CD4-positive, alpha-beta memory T cell (primary cell): Measurements from ENCODE around the gene HSD17B1. TPM values are rescaled to one million over a fixed set of nuclear protein-coding genes. Genes with fewer than 3 reads are reported as not detected.

Source experiments
- CTCF ChIA-PET: fragments of 350-600 bp; sonication (Branson Sonifier 250); formaldehyde crosslinking; loops from one replicate; lab custom pipeline; 2021; ENCODE audit warnings: inconsistent platforms; ENCODE audit not compliant: partially characterized antibody; lab: Charles Lee
- POLR2A ChIA-PET: fragments of 350-600 bp; sonication (Branson Sonifier 250); formaldehyde crosslinking; loops from one replicate; lab custom pipeline; 2021; ENCODE audit not compliant: partially characterized antibody; lab: Charles Lee
- DNase-seq, 5 donors: peaks; one replicate each; pipeline versions ENCODE4 v3.0.0 to v3.0.0-alpha.2; 2020 to 2022; ENCODE audit warnings: mixed read lengths in 1 of 5
- H3K27ac ChIP-seq: one replicate; pipeline ENCODE4 v1.7.0; 2013; ENCODE audit warnings: low read depth, low read length
- H3K27me3 ChIP-seq: 2 replicates; pipeline ENCODE4 v1.7.0; 2013; ENCODE audit warnings: mild to moderate bottlenecking, low read length, moderate library complexity; ENCODE audit not compliant: insufficient read depth
- H3K36me3 ChIP-seq: 2 replicates; pipeline ENCODE4 v1.7.0; 2013; ENCODE audit warnings: mild to moderate bottlenecking, low read length, moderate library complexity; ENCODE audit not compliant: insufficient read depth
- H3K4me1 ChIP-seq: 2 replicates; pipeline ENCODE4 v1.7.0; 2013; ENCODE audit warnings: mild to moderate bottlenecking, low read length, moderate library complexity; ENCODE audit not compliant: insufficient read depth
- H3K4me3 ChIP-seq, 2 donors: one replicate each; pipeline ENCODE4 v1.7.0; 2013; ENCODE audit warnings: low read length in 2 of 2, mild to moderate bottlenecking in 1 of 2
- H3K9me3 ChIP-seq, 2 donors: one replicate each; pipeline ENCODE4 v1.7.0; 2013; ENCODE audit warnings: low read length in 2 of 2, control low read depth in 1 of 2; ENCODE audit not compliant: control insufficient read depth in 1 of 2
- H3K27ac Mint-ChIP-seq, 7 donors: one replicate each; pipeline ENCODE4 v1.8.0; 2020 to 2021; ENCODE audit warnings: mixed read lengths in 7 of 7, mild to moderate bottlenecking in 6 of 7, inconsistent platforms in 3 of 7, moderate library complexity in 3 of 7
- H3K27me3 Mint-ChIP-seq, 2 donors: one replicate each; pipeline ENCODE4 v1.8.0; 2020 to 2021; ENCODE audit warnings: mixed read lengths in 2 of 2
- H3K36me3 Mint-ChIP-seq, 2 donors: one replicate each; pipeline ENCODE4 v1.8.0; 2020 to 2021; ENCODE audit warnings: mixed read lengths in 2 of 2, inconsistent platforms in 1 of 2, mild to moderate bottlenecking in 1 of 2
- H3K4me1 Mint-ChIP-seq, 4 donors: one replicate each; pipeline ENCODE4 v1.8.0; 2020 to 2021; ENCODE audit warnings: mixed read lengths in 4 of 4, mild to moderate bottlenecking in 1 of 4
- H3K4me3 Mint-ChIP-seq, 8 donors: one replicate each; pipeline ENCODE4 v1.8.0; 2020 to 2021; ENCODE audit warnings: mixed read lengths in 8 of 8, mild to moderate bottlenecking in 7 of 8, moderate library complexity in 6 of 8, inconsistent platforms in 3 of 8
- H3K9me3 Mint-ChIP-seq, 8 donors: one replicate each; pipeline ENCODE4 v1.8.0; 2020 to 2021; ENCODE audit warnings: mixed read lengths in 8 of 8, mild to moderate bottlenecking in 5 of 8, inconsistent platforms in 3 of 8, moderate library complexity in 1 of 8
- intact Hi-C: fragments of 100-400 bp; cut with micrococcal nuclease; formaldehyde crosslinking; loops from one replicate; pipeline ENCODE4 v1.15.1; 2023
- microRNA-seq: library from miRNA; unstranded; fragments of <30 nt; microRNA quantifications from one replicate; pipeline ENCODE4 v1.2.0, GENCODE V29; 2021; ENCODE audit warnings: borderline replicate concordance, borderline number of aligned reads, borderline microRNAs expressed, mixed read lengths
- polyA plus RNA-seq, 2 donors: library from polyadenylated mRNA; unstranded; fragments of 300-500 nt; fragmentation: Illumina TruSeq; gene quantifications; one replicate each; pipeline ENCODE4 v1.2.3, GENCODE V29; 2021
- total RNA-seq, 2 experiments: library from RNA; stranded (reverse); gene quantifications; one replicate each; pipeline ENCODE4 v1.2.3, GENCODE V29; 2021

Gene HSD17B1
- total and polyA plus RNA-seq, 4 experiments from 2014 or later = 0.07 to 1.2 (median 1.0) TPM

DNA sequence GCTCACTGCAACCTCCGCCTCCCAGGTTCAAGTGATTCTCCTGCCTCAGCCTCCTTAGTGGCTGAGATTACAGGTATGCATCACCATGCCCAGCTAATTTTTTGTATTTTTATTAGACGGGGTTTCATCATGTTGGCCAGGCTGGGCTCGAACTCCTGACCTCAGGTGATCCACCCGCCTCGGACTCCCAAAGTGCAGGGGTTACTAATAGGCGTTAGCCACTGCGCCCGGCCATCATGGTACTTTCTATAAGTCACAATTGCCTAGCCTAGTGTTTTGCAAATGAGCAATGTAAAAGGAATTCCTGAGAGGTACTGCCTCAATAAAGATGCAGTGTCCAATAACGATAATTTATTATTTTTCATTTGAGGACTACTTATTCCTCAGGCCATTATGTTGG, 38.7 kb downstream of the HSD17B1 start:
- CTCF ChIA-PET = interaction anchor here (0.9 to 2.0 kb wide), 2 partner anchors 9 to 13 kb away, joined by 4 to 7 read pairs; no protein-coding TSS in a partner anchor
- no peak overlapping the region for H3K4me3 ChIP-seq
- no peaks in the 10 kb centered on the region for H3K9me3 ChIP-seq
- peaks cover 49% of the 10 kb centered on the region for H3K36me3 ChIP-seq
- Mint-ChIP-seq H3K27me3 (no peaks in the 10 kb centered on the region), H3K4me3 (no peak overlapping the region), H3K36me3 (peaks cover 26 to 61% of the 10 kb centered on the region in 2 donors), H3K27ac (no peak overlapping the region), H3K4me1 (peaks cover 3 to 12% (median 7%) of the 10 kb centered on the region in 4 donors), H3K9me3 (no peaks in the 10 kb centered on the region)
- no peak overlapping the region for H3K27ac ChIP-seq
- POLR2A ChIA-PET = interaction anchor here (1.5 to 2.3 kb wide), 2 partner anchors 14 to 17 kb away, joined by 6 to 11 read pairs; partner anchors contain the start of gene PSMC3IP
- no peaks in the 10 kb centered on the region for H3K4me1 ChIP-seq
- no peaks in the 10 kb centered on the region for H3K27me3 ChIP-seq
- intact Hi-C loops = no loop called here
- DNase-seq = no peak

DNA sequence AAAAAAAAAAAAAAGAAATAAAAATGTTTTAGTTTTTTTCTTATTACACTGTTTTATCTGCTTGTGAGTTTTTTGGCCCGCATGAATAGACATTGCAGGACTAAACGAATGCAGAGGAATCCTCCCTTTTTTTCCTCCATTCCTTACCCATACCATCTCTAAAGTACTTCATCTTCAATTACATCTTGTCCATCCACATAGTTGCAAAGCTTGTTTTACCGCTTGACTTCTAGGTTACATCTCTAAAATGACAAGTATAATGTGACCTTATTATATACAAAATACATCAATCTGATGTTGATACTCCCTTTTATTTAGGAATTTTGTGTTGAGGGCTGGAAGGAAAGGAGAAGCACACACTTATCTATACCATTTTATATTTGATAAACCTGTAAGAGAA, 43.7 kb downstream of the HSD17B1 start:
- H3K36me3 Mint-ChIP-seq = peaks cover 14 to 40% of the 10 kb centered on the region in 2 donors
- intact Hi-C loops = no loop called here
- H3K4me3 Mint-ChIP-seq = no peak overlapping the region
- no peak for DNase-seq
- Histone ChIP-seq H3K9me3 (no peaks in the 10 kb centered on the region), H3K4me1 (peaks cover 12% of the 10 kb centered on the region), H3K4me3 (no peak overlapping the region), H3K36me3 (peaks cover 7% of the 10 kb centered on the region), H3K27ac (no peak overlapping the region), H3K27me3 (no peaks in the 10 kb centered on the region)
- H3K9me3 Mint-ChIP-seq = no peaks in the 10 kb centered on the region
- CTCF ChIA-PET = no interaction called here
- H3K27ac Mint-ChIP-seq = peak overlapping the region in 3 of 7 donors; percentile 17 to 73 (median 26)
- H3K4me1 Mint-ChIP-seq = peaks cover 15 to 31% (median 22%) of the 10 kb centered on the region in 4 donors
- no peaks in the 10 kb centered on the region for H3K27me3 Mint-ChIP-seq
- POLR2A ChIA-PET = interaction anchor here (3.9 kb wide), 1 partner anchor 12 kb away, joined by 20 read pairs; the partner anchor contains the start of genes RETREG3 and TUBG1

DNA sequence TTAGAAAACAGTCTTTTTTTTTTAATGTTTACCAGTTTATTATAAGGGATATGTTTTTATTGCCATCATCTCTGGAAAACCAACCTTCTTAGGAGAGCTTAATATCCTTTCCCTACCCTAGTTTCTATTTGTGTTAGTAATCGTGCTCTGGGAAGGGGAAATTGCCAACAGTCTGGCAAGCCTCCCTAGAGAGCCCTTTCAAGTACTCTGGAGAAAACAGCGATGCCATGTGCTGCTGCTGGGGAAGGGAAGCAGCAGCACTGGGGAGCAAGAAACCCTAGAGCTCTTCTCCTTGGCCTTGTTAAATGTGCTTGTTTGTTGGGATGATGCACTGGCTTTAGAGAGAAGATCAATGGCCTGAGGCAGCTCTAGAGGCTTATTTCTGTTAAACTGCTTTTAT, 46.2 kb downstream of the HSD17B1 start:
- ChIA-PET POLR2A (interaction anchor here (0.8 to 3.9 kb wide), 2 partner anchors 10 to 11 kb away, joined by 4 to 20 read pairs; partner anchors contain the start of genes RETREG3 and TUBG1), CTCF (interaction anchor here (1.1 to 2.7 kb wide), 4 partner anchors 9 to 193 kb away, joined by 3 to 14 read pairs (median 3); partner anchors contain the start of gene PSMC3IP)
- H3K4me3 Mint-ChIP-seq = peak overlapping the region in 3 of 8 donors; percentile 4 to 39 (median 6)
- H3K36me3 ChIP-seq = peaks cover 4% of the 10 kb centered on the region
- H3K27me3 ChIP-seq = no peaks in the 10 kb centered on the region
- H3K27me3 Mint-ChIP-seq = no peaks in the 10 kb centered on the region
- H3K27ac ChIP-seq = no peak overlapping the region
- H3K4me3 ChIP-seq = no peak overlapping the region
- peaks cover 20 to 35% of the 10 kb centered on the region in 2 donors for H3K36me3 Mint-ChIP-seq
- intact Hi-C loops = no loop called here
- H3K4me1 ChIP-seq = peaks cover 19% of the 10 kb centered on the region
- peaks cover 17 to 48% (median 31%) of the 10 kb centered on the region in 4 donors for H3K4me1 Mint-ChIP-seq
- no peaks in the 10 kb centered on the region for H3K9me3 ChIP-seq
- no peak for DNase-seq
- no peaks in the 10 kb centered on the region for H3K9me3 Mint-ChIP-seq
- H3K27ac Mint-ChIP-seq = peak overlapping the region in 4 of 7 donors; percentile 52 to 77 (median 66)

DNA sequence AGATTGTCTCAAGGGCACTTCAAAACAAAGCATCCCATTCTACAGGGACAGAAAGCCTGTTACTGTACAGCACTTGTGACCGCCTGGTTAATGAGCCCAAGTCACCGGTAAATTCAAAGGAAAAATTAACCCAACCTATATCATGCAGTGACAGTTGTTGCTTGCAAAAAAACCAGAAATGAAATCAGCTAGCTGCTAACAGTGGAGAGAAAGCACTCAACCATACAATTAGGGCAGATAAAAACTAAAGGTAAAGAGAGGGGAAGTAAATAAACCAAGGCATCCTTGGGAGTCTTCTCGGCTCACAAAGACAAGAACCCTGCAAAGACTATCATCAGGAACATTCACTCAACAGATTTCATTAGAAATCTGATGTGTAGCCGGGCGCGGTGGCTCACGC, 50.6 kb downstream of the HSD17B1 start:
- no peaks in the 10 kb centered on the region for H3K27me3 ChIP-seq
- H3K4me3 ChIP-seq = no peak overlapping the region
- H3K4me1 Mint-ChIP-seq = peaks cover 41 to 84% (median 57%) of the 10 kb centered on the region in 4 donors
- peaks cover 4% of the 10 kb centered on the region for H3K36me3 ChIP-seq
- H3K27ac ChIP-seq = no peak overlapping the region
- H3K4me3 Mint-ChIP-seq = peak overlapping the region in 3 of 8 donors; percentile 13 to 46 (median 22)
- H3K27me3 Mint-ChIP-seq = no peaks in the 10 kb centered on the region
- no peak for DNase-seq
- H3K9me3 ChIP-seq = no peaks in the 10 kb centered on the region
- H3K4me1 ChIP-seq = peaks cover 62% of the 10 kb centered on the region
- H3K27ac Mint-ChIP-seq = peak overlapping the region in 2 of 7 donors; percentile 35 to 54
- H3K9me3 Mint-ChIP-seq = no peaks in the 10 kb centered on the region
- CTCF ChIA-PET = interaction anchor here (1.9 kb wide), 1 partner anchor 25 kb away, joined by 5 read pairs; no protein-coding TSS in a partner anchor
- intact Hi-C loops = no loop called here
- POLR2A ChIA-PET = interaction anchor here (2.7 kb wide), 1 partner anchor 25 kb away, joined by 9 read pairs; the partner anchor contains the start of gene PSMC3IP
- H3K36me3 Mint-ChIP-seq = peaks cover 17 to 42% of the 10 kb centered on the region in 2 donors

Small RNA genes within 50 kb of the gene (microRNA-seq; reads per million reads assigned to microRNA genes)
- gene MIR5010 = 1.2 reads per million

Other genes with a start within 250 kb of the HSD17B1 start
- 100 to 1,000 TPM; 129 to 131 TPM for gene STAT3, start 164.5 kb upstream of the HSD17B1 start, total RNA-seq
- gene STAT3, start 164.5 kb upstream of the HSD17B1 start, polyA plus RNA-seq = 100 to 1,000 TPM; 103 to 147 TPM
- gene CAVIN1, start 129.7 kb upstream of the HSD17B1 start, total RNA-seq = under 1 TPM; 0.52 to 0.61 TPM
- 1 to 10 TPM in 1 of 2 donors, not detected in 1; 1.5 TPM for gene CAVIN1, start 129.7 kb upstream of the HSD17B1 start, polyA plus RNA-seq
- gene ATP6V0A1, start 94.0 kb upstream of the HSD17B1 start, total RNA-seq = 10 to 100 TPM; 13.1 to 15.9 TPM
- 1 to 10 TPM; 3.9 to 6.4 TPM for gene ATP6V0A1, start 94.0 kb upstream of the HSD17B1 start, polyA plus RNA-seq
- gene NAGLU, start 16.7 kb upstream of the HSD17B1 start, total RNA-seq = 10 to 100 TPM; 20.6 to 22.8 TPM
- gene NAGLU, start 16.7 kb upstream of the HSD17B1 start, polyA plus RNA-seq = 10 to 100 TPM in 1 of 2 donors, 1 to 10 TPM in 1; 8.5 to 15.5 TPM
- gene COASY, start 9.2 kb downstream of the HSD17B1 start, total RNA-seq = 10 to 100 TPM; 65.2 to 71.1 TPM
- gene COASY, start 9.2 kb downstream of the HSD17B1 start, polyA plus RNA-seq = 10 to 100 TPM; 44.6 to 66.0 TPM
- gene MLX, start 14.2 kb downstream of the HSD17B1 start, total RNA-seq = 10 to 100 TPM; 73.3 to 73.7 TPM
- 10 to 100 TPM; 38.1 to 53.6 TPM for gene MLX, start 14.2 kb downstream of the HSD17B1 start, polyA plus RNA-seq
- gene PSMC3IP, start 24.8 kb downstream of the HSD17B1 start, total RNA-seq = 1 to 10 TPM; 3.4 to 4.5 TPM
- gene PSMC3IP, start 24.8 kb downstream of the HSD17B1 start, polyA plus RNA-seq = 1 to 10 TPM in 1 of 2 donors, under 1 TPM in 1; 0.93 to 1.9 TPM
- gene RETREG3, start 56.5 kb downstream of the HSD17B1 start, total RNA-seq = 100 to 1,000 TPM; 128 to 134 TPM
- gene RETREG3, start 56.5 kb downstream of the HSD17B1 start, polyA plus RNA-seq = 100 to 1,000 TPM; 106 to 123 TPM
- 10 to 100 TPM; 13.6 to 16.5 TPM for gene TUBG1, start 56.8 kb downstream of the HSD17B1 start, total RNA-seq
- 10 to 100 TPM in 1 of 2 donors, 1 to 10 TPM in 1; 6.4 to 12.8 TPM for gene TUBG1, start 56.8 kb downstream of the HSD17B1 start, polyA plus RNA-seq
- gene TUBG2, start 106.4 kb downstream of the HSD17B1 start, total RNA-seq = 10 to 100 TPM; 18.1 to 19.1 TPM
- 1 to 10 TPM; 3.0 to 5.0 TPM for gene TUBG2, start 106.4 kb downstream of the HSD17B1 start, polyA plus RNA-seq
- under 1 TPM; 0.15 to 0.22 TPM for gene PLEKHH3, start 124.1 kb downstream of the HSD17B1 start, total RNA-seq
- gene PLEKHH3, start 124.1 kb downstream of the HSD17B1 start, polyA plus RNA-seq = under 1 TPM; 0.16 to 0.32 TPM
- under 1 TPM; 0.53 to 0.81 TPM for gene CCR10, start 128.9 kb downstream of the HSD17B1 start, total RNA-seq
- 10 to 100 TPM in 1 of 2 donors, 1 to 10 TPM in 1; 9.1 to 10.7 TPM for gene CCR10, start 128.9 kb downstream of the HSD17B1 start, polyA plus RNA-seq
- 1 to 10 TPM; 2.5 to 3.0 TPM for gene CNTNAP1, start 129.6 kb downstream of the HSD17B1 start, total RNA-seq
- gene CNTNAP1, start 129.6 kb downstream of the HSD17B1 start, polyA plus RNA-seq = 1 to 10 TPM in 1 of 2 donors, not detected in 1; 1.2 TPM
- gene EZH1, start 192.1 kb downstream of the HSD17B1 start, total RNA-seq = 100 to 1,000 TPM; 184 to 192 TPM
- gene EZH1, start 192.1 kb downstream of the HSD17B1 start, polyA plus RNA-seq = 10 to 100 TPM; 20.1 to 38.6 TPM
- gene RAMP2, start 208.3 kb downstream of the HSD17B1 start, total RNA-seq = not detected
- not detected for gene RAMP2, start 208.3 kb downstream of the HSD17B1 start, polyA plus RNA-seq
- 10 to 100 TPM; 39.3 to 43.6 TPM for gene VPS25, start 220.5 kb downstream of the HSD17B1 start, total RNA-seq
- 10 to 100 TPM; 39.8 to 63.3 TPM for gene VPS25, start 220.5 kb downstream of the HSD17B1 start, polyA plus RNA-seq
- gene WNK4, start 227.7 kb downstream of the HSD17B1 start, total RNA-seq = under 1 TPM; 0.14 to 0.41 TPM
- gene WNK4, start 227.7 kb downstream of the HSD17B1 start, polyA plus RNA-seq = not detected
- gene COA3, start 245.8 kb downstream of the HSD17B1 start, total RNA-seq = 10 to 100 TPM; 27.7 to 30.1 TPM
- 100 to 1,000 TPM; 110 to 153 TPM for gene COA3, start 245.8 kb downstream of the HSD17B1 start, polyA plus RNA-seq
- gene CNTD1, start 245.9 kb downstream of the HSD17B1 start, total RNA-seq = not detected
- under 1 TPM; 0.22 to 0.43 TPM for gene CNTD1, start 245.9 kb downstream of the HSD17B1 start, polyA plus RNA-seq